Activated naive CD8-positive, alpha-beta T cell treated with anti-CD3 and anti-CD28 coated beads for 36 hours (primary cell): ENCODE measurements around the gene COQ10A. TPM values are rescaled to one million over a fixed set of nuclear protein-coding genes. Genes with fewer than 3 reads are reported as not detected.

Experiments
- DNase-seq: peaks from one replicate; pipeline ENCODE4 v3.0.0; 2021
- H3K27ac Mint-ChIP-seq: one replicate; pipeline ENCODE4 v1.8.0; 2022; ENCODE audit warnings: mild to moderate bottlenecking, moderate library complexity, mixed read lengths
- H3K27me3 Mint-ChIP-seq: one replicate; pipeline ENCODE4 v1.8.0; 2022; ENCODE audit warnings: mild to moderate bottlenecking, mixed read lengths
- H3K36me3 Mint-ChIP-seq: one replicate; pipeline ENCODE4 v1.8.0; 2021; ENCODE audit warnings: mild to moderate bottlenecking, mixed read lengths
- H3K4me1 Mint-ChIP-seq: one replicate; pipeline ENCODE4 v1.8.0; 2021; ENCODE audit warnings: mixed read lengths
- H3K4me3 Mint-ChIP-seq: one replicate; pipeline ENCODE4 v1.8.0; 2022; ENCODE audit warnings: mild to moderate bottlenecking, moderate library complexity, mixed read lengths
- H3K9me3 Mint-ChIP-seq: one replicate; pipeline ENCODE4 v1.8.0; 2022; ENCODE audit warnings: mixed read lengths
- total RNA-seq, 2 experiments: library from RNA; stranded (reverse); gene quantifications; one replicate each; pipeline ENCODE4 v1.2.3, GENCODE V29; 2021

COQ10A gene
- total RNA-seq, 2 experiments from 2014 or later: 9.5 to 10.6 TPM

DNA sequence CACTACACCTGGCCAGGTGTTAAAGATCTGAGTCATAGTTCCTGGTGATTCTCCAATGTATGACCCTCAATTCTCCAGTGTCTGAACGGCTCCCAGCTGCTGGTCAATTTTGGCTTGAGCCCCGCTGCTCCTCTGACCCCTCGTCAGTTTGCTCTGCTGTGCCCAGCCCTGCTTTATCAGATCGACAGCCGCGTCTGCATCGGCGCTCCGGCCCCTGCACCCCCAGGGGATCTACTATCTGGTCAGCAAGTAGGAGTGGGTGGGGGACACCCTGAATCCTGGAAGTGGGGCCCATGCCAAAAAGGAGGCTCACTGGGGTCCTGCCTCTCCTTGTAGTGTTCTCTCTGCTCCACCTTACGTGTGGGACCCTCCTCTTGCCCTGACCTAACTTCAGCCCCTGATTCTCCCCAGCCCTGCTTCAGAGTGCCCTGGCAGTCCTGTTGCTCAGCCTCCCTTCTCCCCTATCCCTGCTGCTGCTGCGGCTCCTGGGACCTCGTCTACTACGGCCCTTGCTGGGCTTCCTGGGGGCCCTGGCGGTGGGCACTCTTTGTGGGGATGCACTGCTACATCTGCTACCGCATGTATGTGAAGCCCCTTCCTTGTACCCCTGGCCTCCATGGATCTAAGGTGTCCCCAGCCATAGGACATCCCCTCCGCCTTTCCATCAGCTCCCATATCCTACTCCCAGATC is 31.9 kb upstream of the COQ10A start:
- H3K36me3 Mint-ChIP-seq: no peaks in the 10 kb centered on the region

DNA sequence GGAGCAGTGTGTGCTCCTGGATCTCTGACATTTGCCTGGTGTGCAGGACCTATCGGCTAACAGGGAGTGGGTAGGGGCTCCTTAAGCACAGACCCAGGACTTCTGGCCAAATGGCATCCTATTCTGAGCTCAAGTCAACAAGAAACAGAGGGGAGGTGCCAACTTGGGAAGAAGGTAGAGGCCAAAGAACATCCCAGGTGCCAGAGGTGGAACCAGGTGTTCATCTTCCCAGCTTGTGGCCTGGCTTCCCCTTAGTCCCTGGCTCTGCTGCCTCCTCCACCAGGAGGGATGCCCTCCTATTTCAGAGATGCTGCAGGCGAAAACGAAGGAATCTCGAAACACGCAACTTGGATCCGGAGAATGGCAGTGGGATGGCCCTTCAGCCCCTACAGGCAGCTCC is 30.7 kb upstream of the COQ10A start:
- no peak for DNase-seq
- H3K9me3 Mint-ChIP-seq: no peaks in the 10 kb centered on the region
- no peak overlapping the region for H3K4me3 Mint-ChIP-seq
- H3K4me1 Mint-ChIP-seq: no peaks in the 10 kb centered on the region
- no peaks in the 10 kb centered on the region for H3K36me3 Mint-ChIP-seq
- no peak overlapping the region for H3K27ac Mint-ChIP-seq
- no peaks in the 10 kb centered on the region for H3K27me3 Mint-ChIP-seq

More for the DNA sequence above, 31.9 kb upstream of the COQ10A start:
- Mint-ChIP-seq H3K27ac (no peak overlapping the region), H3K4me3 (no peak overlapping the region), H3K9me3 (no peaks in the 10 kb centered on the region), H3K27me3 (no peaks in the 10 kb centered on the region), H3K4me1 (no peaks in the 10 kb centered on the region)
- no peak for DNase-seq

DNA sequence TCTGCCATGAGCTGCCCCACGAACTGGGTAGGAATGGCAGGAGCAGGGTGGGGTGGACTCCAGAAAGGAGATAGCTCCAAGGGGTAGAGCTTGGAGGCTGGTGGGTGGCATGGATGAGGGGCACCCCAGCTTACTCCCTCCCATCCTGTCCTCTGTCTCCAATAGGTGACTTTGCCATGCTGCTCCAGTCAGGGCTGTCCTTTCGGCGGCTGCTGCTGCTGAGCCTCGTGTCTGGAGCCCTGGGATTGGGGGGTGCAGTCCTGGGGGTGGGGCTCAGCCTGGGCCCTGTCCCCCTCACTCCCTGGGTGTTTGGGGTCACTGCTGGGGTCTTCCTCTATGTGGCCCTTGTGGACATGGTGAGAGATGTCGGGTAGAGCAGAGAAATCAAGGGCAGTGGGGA is 29.8 kb upstream of the COQ10A start:
- Mint-ChIP-seq H3K9me3 (no peaks in the 10 kb centered on the region), H3K4me3 (no peak overlapping the region), H3K27me3 (no peaks in the 10 kb centered on the region), H3K27ac (no peak overlapping the region), H3K4me1 (no peaks in the 10 kb centered on the region), H3K36me3 (peaks cover 1% of the 10 kb centered on the region)
- DNase-seq: no peak

DNA sequence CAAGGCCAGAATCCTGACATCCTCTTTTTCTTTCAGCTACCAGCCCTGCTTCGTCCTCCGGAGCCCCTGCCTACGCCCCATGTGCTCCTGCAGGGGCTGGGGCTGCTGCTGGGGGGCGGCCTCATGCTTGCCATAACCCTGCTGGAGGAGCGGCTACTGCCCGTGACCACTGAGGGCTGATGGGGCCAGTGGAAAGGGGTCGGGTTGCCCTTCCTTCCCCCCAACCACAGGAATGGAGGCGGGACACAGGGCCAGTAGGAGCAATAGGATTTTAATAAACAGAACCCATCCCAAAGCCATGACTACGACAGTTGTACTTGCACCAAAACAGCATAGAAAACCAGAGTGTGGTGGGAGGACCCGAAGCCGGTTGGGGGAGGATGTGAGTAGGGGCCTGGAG is 29.2 kb upstream of the COQ10A start:
- no peaks in the 10 kb centered on the region for H3K9me3 Mint-ChIP-seq
- no peak for DNase-seq
- no peak overlapping the region for H3K27ac Mint-ChIP-seq
- H3K4me1 Mint-ChIP-seq: no peaks in the 10 kb centered on the region
- no peaks in the 10 kb centered on the region for H3K27me3 Mint-ChIP-seq
- H3K36me3 Mint-ChIP-seq: peaks cover 1% of the 10 kb centered on the region
- H3K4me3 Mint-ChIP-seq: no peak overlapping the region

DNA sequence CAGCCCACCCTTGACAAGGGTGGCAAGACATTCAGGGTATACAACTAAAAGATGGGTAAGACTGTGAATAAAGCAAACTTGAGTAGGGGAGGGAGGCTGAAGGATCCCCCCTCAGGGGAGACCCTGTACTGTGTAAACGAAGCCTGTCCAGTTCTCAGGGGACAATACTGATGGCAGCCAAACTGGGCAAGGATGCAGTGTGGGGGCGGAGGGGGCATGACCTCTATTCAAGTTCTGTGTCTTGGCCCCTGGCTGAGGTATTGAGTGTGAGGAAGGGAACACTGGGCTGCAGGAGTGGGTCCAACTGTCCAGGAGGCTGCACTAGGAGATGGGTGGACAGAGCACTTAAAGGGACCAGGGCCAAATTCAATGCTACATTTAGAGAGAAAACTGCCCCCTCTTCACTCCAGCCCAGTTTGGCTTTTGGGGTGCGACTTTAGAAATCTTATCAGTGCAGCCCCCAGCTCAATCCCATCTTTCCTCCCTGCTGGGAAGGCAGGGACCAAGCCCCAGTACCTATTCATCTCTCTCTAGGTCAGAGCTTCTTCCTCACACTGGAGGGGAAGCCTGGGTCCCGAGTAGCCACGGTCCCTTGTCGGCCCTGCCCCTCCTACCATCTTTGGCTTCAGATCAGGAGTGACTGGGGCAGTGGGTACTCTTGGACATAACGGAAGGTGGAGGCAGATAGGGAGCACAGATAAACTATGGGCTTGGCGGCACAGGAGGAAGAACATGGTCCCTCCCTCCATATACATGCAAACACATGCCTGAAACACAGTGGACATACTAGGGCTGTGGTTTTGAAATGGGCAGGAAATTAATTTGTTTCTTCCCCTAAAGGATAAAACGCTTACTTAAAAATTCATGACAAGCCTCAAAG is 25.1 kb upstream of the COQ10A start:
- no peak for DNase-seq
- H3K4me1 Mint-ChIP-seq: no peaks in the 10 kb centered on the region
- H3K9me3 Mint-ChIP-seq: no peaks in the 10 kb centered on the region
- H3K36me3 Mint-ChIP-seq: peaks cover 4% of the 10 kb centered on the region
- H3K4me3 Mint-ChIP-seq: no peak overlapping the region
- no peaks in the 10 kb centered on the region for H3K27me3 Mint-ChIP-seq
- no peak overlapping the region for H3K27ac Mint-ChIP-seq

DNA sequence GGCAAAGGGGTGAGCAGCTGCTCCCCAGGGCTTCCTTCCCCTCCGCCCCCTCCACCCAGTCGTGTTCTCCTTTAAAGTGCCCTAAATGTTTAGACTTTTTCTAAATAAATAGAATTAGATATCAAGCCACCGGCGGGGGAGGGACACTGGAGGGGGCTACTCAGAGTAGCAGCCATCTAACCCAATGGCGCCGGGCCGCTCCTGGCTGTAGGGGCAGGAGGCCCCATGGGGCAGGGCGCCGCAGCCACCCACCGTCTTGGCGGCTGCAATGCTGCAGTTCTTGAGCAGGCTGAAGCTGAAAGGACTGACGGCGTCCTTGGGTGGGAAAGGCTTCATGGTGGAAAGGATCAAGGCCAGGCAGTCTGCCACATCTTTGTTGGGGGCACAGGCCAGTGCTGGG is 23.8 kb upstream of the COQ10A start:
- no peaks in the 10 kb centered on the region for H3K9me3 Mint-ChIP-seq

DNA sequence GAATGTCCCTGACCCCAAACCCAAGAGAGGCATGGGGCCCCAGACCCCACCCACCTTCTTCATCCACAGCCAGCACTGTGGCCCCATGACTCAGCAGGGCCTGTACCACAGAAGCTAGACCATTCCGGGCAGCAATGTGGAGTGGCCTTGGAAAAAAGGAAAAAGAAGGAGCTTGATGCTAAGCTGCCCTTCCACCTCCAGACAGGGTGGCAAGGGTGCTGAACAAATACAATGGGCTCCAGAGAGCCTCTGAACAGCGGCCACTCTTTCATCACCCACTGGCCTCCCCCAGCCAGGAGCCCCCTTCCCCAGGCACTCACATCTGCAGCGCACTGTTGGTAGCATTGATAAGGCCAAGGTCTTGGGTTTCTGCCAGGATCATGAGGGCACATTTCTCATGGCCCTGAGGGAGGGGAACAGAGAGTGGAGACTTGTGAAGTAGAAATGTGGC is 23.0 kb upstream of the COQ10A start:
- no peak for DNase-seq
- Mint-ChIP-seq H3K4me1 (no peaks in the 10 kb centered on the region), H3K9me3 (no peaks in the 10 kb centered on the region), H3K4me3 (no peak overlapping the region), H3K27ac (no peak overlapping the region), H3K27me3 (no peaks in the 10 kb centered on the region), H3K36me3 (peaks cover 4% of the 10 kb centered on the region)

More for the DNA sequence above, 23.8 kb upstream of the COQ10A start:
- no peak overlapping the region for H3K4me3 Mint-ChIP-seq
- no peak for DNase-seq
- peaks cover 4% of the 10 kb centered on the region for H3K36me3 Mint-ChIP-seq
- H3K27me3 Mint-ChIP-seq: no peaks in the 10 kb centered on the region
- no peaks in the 10 kb centered on the region for H3K4me1 Mint-ChIP-seq
- H3K27ac Mint-ChIP-seq: no peak overlapping the region

DNA sequence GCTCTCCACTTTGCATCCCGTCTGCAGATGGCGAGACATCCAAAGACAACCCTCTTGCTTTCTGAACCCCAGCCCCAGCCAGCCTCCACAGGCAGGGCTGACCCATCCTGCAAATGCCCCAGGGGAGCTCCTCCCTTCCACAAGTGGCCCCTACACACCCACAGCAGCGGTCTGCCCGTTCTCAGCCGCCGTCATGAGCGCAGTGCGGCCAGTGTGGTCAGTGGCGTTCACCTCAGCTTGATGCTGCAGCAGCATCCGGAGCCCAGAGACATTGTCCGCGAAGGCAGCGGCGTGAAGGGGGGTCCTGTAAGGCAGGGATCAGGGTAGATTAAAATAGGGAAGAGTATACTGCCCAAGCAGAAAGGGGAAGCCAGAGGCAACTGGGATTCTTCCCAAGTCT is 22.2 kb upstream of the COQ10A start:
- Mint-ChIP-seq H3K4me1 (no peaks in the 10 kb centered on the region), H3K27ac (no peak overlapping the region), H3K36me3 (peaks cover 7% of the 10 kb centered on the region)

DNA sequence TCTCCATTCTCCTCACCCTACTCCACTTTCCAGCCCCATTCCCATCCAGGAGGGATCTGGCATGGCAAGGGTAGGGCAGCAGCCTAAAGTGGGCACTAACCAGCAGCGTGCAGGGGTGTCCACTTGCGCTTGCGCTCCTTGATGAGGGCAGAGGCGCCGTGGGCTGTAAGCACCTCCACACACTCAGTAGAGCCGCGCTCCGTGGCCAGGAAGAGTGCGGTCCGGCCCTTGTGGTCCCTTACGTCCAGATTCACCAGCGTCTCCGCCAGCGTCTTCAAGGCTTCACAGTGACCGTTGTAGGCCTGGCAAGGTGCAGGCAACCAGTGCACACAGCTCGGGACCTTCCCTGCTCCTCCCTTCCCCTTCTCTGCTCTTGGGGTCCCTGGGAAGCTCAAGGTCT is 18.8 kb upstream of the COQ10A start:
- no peak for DNase-seq
- Mint-ChIP-seq H3K4me3 (no peak overlapping the region), H3K36me3 (peaks cover 11% of the 10 kb centered on the region), H3K27me3 (no peaks in the 10 kb centered on the region), H3K9me3 (no peaks in the 10 kb centered on the region), H3K27ac (no peak overlapping the region), H3K4me1 (no peaks in the 10 kb centered on the region)

More for the DNA sequence above, 22.2 kb upstream of the COQ10A start:
- Mint-ChIP-seq H3K4me3 (no peak overlapping the region), H3K9me3 (no peaks in the 10 kb centered on the region), H3K27me3 (no peaks in the 10 kb centered on the region)
- DNase-seq: no peak

DNA sequence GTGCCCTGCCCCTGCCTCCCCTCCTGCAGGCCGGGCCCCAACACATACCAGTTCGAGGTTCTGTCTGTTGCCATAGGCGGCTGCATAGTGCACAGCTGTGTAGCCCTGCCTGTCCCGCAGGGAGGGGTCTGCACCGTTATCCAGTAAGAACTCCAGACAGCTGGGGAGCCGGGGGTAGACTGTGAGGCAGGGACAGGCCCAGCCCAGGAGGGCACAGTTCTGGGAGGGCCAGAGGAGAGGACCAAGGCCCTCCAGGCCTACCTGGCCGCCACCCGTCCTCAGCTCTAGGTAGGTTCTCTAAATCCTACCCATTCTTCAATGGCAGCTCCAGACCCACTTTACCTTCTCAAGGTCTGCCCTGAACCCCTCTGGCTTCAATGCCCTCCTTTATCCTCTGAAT is 18.0 kb upstream of the COQ10A start:
- Mint-ChIP-seq H3K27ac (no peak overlapping the region), H3K4me3 (no peak overlapping the region), H3K4me1 (no peaks in the 10 kb centered on the region), H3K36me3 (peaks cover 14% of the 10 kb centered on the region), H3K9me3 (no peaks in the 10 kb centered on the region), H3K27me3 (no peaks in the 10 kb centered on the region)
- DNase-seq: no peak

DNA sequence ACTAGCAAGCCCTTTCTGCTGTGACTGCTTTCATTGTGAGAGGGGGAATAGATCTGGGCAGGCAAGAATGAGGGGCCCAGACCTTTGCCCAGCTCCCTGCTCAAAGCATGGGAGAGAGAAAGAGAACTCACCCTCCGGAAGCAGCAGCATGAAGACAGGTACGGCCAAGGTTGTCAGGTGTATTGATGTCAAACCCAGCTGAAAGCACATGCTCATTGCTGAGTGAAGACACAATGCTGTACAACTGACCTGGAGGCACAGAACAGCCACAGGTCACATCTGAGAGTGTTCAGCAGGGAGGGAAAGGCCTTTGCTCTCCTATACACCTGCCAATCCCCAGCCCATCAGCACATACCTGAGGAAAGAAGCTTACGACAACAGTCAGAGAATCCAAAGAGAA is 14.1 kb upstream of the COQ10A start:
- H3K27ac Mint-ChIP-seq: no peak overlapping the region
- no peak overlapping the region for H3K4me3 Mint-ChIP-seq
- H3K36me3 Mint-ChIP-seq: peaks cover 17% of the 10 kb centered on the region
- no peaks in the 10 kb centered on the region for H3K27me3 Mint-ChIP-seq
- no peak for DNase-seq
- H3K4me1 Mint-ChIP-seq: peaks cover 11% of the 10 kb centered on the region
- H3K9me3 Mint-ChIP-seq: no peaks in the 10 kb centered on the region

DNA sequence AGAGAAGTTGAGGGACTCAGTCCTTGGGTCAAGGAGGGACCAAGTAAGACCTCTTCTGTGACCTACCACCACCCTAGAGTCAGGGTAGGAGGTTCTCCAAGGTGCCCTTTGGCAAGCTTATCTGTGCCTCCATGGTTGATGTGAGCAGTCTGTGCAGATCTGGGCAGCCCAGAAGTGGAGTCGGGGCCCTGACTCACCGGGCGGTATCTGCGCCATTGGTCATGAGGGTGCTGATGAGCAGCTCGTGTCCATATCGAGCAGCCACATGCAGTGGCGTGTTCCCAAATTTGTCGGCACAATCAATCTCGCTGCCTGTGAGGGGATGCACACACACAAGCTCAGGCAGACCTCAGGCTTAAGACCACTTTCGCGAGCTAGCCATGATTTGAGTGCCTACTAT is 13.7 kb upstream of the COQ10A start:
- H3K9me3 Mint-ChIP-seq: no peaks in the 10 kb centered on the region
- H3K36me3 Mint-ChIP-seq: peaks cover 17% of the 10 kb centered on the region
- H3K4me3 Mint-ChIP-seq: no peak overlapping the region
- H3K27ac Mint-ChIP-seq: no peak overlapping the region
- H3K4me1 Mint-ChIP-seq: peaks cover 11% of the 10 kb centered on the region
- H3K27me3 Mint-ChIP-seq: no peaks in the 10 kb centered on the region
- no peak for DNase-seq

DNA sequence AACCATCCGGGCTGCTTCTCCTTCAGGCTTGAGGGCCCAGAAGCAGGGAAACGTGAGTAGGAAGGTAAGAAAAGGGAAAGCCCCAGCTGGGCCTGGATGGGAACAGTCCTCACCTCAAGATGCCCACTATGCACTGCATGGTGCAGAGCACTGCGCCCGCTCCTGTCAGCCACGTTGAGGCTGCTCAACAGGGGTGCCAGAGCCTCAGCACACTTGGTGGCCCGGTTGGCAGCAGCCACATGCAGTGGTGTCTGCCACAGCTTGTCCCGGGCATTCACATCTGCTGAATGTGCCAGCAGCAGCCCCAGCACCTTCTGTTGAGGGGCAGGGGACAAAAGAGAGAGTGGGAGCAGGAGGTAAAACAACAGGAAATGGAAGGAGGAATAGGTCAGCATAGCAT is 11.1 kb upstream of the COQ10A start:
- DNase-seq: no peak
- H3K27ac Mint-ChIP-seq: no peak overlapping the region
- no peak overlapping the region for H3K4me3 Mint-ChIP-seq
- H3K36me3 Mint-ChIP-seq: peaks cover 14% of the 10 kb centered on the region
- H3K27me3 Mint-ChIP-seq: no peaks in the 10 kb centered on the region
- peaks cover 17% of the 10 kb centered on the region for H3K4me1 Mint-ChIP-seq
- H3K9me3 Mint-ChIP-seq: no peaks in the 10 kb centered on the region

DNA sequence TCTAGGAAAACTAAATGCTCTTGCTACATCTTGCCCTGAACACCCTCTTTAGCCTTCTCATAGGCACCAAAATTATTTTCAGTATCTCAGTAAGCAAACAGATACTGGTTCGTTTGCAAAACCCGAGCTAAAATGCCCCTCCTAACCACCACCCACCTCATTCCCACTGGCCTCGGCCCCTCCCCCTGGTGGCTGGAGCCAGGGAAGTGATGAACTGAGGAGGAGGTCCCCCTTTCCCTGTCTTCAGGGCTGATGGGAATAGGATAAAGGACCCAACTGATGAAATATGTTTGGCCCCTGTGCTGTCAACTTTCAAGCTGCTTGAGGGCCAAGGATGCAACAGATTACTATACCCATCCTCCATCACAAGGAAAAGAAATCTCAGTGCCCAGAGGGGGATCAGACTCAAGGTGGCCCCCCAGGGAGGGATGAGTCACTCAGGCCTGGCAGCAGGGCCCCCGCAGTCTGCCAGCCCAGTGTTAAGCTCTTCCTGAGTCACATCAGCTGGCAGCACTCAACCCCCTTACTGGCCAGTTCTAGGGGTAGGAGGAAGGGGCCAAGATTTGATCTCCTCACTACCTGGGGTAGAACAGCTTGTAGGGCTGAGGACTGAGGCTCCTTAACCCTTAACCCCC is 10.3 kb upstream of the COQ10A start:
- Mint-ChIP-seq H3K27me3 (no peaks in the 10 kb centered on the region), H3K27ac (peak overlapping the region; percentile 26), H3K4me1 (peaks cover 17% of the 10 kb centered on the region), H3K4me3 (peak overlapping the region; percentile 88), H3K36me3 (peaks cover 14% of the 10 kb centered on the region), H3K9me3 (no peaks in the 10 kb centered on the region)
- DNase-seq: no peak

DNA sequence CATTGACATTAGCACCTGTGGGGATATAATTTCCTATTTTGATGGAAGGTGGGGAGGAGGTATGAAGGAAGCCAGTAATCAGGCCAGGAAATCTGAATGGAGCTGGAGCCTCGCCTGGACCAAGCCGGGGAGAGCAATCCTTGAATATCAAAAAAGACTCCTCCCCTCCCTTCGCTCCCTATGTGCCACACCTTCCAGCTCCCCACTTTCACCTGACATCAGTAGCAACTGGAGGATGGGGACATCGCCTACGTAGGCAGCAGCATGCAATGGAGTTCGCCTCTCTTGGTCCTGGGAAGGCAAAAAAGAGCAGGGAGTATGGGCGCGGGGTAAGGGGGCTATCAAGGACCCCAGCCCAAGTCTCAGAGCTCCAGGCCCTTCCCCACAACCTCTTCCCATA is 9.7 kb upstream of the COQ10A start:
- H3K4me3 Mint-ChIP-seq: peak overlapping the region; percentile 88
- H3K4me1 Mint-ChIP-seq: peaks cover 17% of the 10 kb centered on the region
- DNase-seq: no peak
- no peaks in the 10 kb centered on the region for H3K27me3 Mint-ChIP-seq
- no peaks in the 10 kb centered on the region for H3K9me3 Mint-ChIP-seq
- H3K27ac Mint-ChIP-seq: no peak overlapping the region
- H3K36me3 Mint-ChIP-seq: peaks cover 9% of the 10 kb centered on the region
